Measurements from ENCODE around the gene AFF4.

DNA sequence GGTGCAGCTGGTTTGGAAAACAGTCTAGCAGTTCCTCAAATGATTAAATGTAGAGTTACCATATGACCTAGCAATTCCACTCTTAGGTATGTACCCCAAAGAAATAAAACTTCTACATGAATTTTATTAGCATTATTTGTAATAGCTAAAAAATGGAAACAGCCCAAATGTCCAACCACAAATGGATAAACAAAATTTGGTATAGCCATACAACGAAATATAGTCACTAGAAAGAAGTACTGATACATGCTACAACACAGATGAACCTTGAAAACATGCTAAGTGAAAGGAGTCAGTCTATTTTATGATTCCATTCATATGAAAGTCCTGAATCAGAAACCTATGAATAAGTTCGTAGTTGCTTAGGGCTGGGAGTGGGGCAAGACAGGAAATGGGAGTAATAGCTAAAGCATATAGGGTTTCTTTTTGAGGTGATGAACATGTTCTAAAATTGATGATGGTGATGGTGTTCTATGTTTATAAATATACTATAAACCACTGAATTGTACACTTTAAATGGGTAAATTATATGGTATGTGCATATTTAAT lies 103.5 kb downstream of the AFF4 start:
- TF ChIP-seq, protein P1, sequence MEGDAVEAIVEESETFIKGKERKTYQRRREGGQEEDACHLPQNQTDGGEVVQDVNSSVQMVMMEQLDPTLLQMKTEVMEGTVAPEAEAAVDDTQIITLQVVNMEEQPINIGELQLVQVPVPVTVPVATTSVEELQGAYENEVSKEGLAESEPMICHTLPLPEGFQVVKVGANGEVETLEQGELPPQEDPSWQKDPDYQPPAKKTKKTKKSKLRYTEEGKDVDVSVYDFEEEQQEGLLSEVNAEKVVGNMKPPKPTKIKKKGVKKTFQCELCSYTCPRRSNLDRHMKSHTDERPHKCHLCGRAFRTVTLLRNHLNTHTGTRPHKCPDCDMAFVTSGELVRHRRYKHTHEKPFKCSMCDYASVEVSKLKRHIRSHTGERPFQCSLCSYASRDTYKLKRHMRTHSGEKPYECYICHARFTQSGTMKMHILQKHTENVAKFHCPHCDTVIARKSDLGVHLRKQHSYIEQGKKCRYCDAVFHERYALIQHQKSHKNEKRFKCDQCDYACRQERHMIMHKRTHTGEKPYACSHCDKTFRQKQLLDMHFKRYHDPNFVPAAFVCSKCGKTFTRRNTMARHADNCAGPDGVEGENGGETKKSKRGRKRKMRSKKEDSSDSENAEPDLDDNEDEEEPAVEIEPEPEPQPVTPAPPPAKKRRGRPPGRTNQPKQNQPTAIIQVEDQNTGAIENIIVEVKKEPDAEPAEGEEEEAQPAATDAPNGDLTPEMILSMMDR (IDR thresholded peaks at IDR 0.05), result no peak
- no peak for TF ChIP-seq USF1 (IDR thresholded peaks at IDR 0.05; ENCODE audit: borderline replicate concordance, low read depth)
